SHP77 treated with DMSO at 0.1 percent for 48 hours (cell line): ENCODE measurements around the gene MKS1.

Source experiments
- DNase-seq: peaks from one replicate; lab custom pipeline; 2025; lab: John Stamatoyannopoulos, UW

MKS1 gene

DNA sequence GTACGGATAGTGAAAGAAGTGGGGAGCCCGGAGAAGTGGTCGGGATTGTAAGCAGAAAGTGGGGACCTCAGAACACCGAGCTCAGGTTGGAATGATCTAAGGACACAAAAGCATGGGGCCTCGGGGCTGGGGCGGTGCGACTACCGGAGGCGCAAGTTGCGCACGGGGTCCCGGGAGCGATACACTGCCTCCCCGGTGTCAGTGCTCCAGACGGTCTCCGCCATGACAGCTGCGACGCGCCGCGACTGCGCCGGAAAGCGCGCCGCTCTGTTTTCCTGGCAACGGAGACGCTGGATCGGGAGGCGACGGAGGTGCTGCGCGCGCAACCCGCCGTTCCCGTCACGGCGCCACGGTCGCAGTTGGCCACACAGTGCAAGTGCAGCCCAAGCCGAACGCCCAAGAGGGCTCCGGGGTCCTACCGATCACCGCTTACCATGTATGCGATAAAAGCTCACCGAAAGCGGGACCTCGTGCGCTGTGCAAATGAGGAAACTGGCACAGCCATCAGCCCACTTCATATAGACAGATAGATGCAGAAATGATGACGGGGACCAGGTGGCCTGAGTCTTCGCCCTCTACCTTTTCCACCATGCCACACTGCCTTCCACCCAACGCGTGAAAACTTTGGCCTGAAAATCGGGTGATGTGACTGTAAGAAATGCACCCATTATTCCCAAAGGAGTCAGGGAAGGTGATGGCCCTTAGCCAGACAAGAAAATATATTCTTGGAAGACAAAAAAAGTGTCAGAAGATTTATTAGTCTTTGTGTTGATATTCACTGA is at the start of gene MKS1:
TSS of gene MKS1 (minus strand) at position 249 of the 782 bp plus-strand sequence. CDS start at position 224, 25 bp downstream.
- peak; percentile 63 for DNase-seq

DNA sequence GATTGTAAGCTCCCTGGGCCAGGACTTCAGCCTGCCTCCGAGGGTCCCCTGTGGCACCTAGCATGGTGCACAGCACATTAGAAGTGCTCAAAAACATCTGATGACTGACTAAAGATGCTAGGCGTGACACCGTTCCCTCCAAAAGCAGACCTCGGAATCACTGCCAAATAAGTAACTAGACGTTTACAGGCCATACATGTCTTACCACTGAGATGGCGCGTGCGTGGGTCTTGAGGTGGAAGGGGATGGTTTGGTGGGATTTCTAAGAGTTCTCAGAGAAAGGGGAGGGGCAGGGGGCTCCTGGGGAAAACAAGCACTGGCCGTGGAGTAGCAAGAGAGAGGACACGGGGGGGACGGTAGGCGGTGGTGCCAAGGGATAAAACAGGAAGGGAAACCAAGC is 49.3 kb upstream of the MKS1 start:
- no peak for DNase-seq

DNA sequence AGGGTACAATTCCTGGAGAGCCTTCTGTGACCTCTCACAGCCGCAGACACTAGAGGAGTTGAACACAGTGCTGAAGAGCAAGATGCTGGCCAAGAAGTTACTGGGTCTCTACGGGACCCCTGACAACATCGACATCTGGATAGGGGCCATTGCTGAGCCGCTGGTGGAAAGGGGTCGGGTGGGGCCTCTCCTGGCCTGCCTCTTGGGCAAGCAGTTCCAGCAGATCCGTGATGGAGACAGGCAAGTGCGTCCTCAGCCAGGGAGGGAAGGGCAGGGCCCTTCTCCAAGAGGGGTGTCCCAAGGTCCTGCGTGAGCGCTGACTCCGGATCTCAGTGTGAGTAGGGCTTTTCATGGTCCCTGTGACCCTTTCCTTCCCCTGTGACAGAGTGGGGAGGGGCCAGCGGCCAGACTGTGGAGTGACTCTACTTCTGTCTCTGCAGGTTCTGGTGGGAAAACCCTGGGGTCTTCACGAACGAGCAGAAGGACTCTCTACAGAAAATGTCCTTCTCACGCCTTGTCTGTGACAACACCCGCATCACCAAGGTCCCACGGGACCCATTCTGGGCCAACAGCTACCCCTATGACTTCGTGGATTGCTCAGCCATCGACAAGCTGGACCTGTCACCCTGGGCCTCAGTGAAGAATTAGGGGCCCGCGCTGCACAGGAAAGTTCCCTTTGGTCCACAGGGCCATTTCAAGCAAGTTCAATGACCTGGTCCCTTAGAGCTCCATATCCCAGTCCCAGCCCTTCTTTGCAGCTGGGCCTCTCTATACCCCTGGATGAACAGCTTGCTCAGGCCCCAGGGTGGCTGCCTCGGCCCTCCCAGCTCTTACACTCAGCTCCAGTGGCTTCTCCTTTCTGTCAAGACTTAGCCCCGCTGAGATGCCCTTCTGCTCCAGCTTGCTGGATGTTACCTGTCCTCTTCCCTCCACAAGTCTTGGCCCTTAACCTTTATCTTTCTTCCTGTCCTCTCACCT is 48.6 kb upstream of the MKS1 start:
- DNase-seq = no peak

DNA sequence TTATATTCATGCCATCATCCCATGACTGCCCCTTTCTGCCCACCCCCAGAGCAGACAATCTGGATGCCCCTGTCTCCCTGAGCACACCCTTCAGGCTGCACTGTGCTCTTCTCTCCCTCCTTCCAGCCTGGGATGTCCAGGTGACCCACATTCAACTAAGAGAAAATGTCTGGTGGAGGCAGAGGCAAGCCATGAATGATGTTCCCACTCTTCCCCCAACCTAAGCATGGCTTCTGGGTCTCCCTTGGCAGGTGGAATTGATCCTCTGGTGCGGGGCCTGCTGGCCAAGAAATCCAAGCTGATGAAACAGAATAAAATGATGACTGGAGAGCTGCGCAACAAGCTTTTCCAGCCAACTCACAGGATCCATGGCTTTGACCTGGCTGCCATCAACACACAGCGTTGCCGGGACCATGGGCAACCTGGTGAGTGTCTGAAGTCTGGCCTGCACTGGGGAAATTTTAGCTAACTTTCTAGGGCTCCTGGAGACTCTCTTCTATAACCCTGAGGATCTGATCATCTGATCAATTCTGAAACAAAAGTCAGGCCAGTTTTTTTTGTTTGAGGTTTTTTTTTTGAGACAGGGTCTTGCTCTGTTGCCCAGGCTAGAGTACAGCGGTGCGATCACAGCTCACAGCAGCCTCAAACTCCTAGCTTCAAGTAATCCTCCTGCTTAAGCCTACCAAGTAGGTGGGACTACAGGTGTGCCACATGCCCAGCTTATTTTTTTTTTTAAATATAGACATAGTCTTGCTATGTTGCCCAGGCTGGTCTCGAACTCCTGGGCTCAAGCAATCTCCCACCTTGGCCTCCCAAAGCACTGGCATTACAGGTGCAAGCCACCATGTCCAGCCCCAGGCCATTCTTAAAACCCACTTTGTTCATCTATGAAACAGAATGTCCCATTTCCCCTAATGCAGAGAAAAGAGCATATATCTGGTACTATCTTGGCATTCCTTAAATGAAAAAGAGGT is 47.1 kb upstream of the MKS1 start:
- no peak for DNase-seq

DNA sequence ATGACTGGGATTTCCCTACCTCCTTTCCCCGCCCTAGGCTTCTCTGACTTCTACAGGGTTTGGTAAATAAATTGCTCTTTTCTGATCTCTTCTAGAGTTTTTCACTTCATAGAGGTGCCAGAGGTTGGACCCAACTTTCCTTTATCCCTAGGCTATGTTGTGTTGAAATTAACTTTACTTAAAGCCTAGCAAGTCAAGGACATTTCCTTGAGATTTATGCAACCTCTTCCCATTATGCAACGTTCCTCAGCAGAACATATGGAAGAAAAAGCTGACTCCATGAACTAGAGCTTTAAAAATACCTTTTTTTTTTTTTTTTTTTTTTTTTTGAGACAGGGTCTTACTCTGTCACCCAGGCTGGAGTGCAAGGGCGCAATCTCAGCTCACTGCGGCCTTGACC is 46.2 kb upstream of the MKS1 start:
- DNase-seq = no peak

DNA sequence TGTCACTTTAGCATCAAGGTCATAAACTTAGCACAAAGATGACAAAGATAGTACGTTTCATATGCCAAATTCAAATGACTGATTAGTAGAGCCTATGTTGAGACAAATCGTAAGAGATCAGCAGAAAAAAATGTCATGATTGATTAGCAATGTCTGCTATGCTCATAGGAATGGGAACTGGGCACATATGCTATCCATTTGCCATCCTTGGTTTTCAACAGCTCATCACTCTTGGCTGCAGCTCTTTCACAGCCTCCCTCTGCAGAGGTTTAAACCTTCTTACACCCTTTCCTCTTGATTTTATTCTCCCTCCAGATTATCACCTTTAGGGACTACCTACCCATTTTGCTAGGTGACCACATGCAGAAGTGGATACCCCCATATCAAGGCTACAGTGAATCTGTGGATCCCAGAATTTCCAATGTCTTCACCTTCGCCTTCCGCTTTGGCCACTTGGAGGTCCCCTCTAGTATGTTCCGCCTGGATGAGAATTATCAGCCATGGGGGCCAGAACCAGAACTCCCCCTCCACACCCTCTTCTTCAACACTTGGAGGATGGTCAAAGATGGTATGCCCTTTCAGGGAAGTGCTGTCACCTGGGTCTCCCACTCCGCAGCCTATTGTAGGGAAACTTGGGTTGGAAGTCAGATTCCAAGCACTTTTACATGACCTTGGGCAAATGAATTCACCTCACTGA is 45.5 kb upstream of the MKS1 start:
- no peak for DNase-seq

DNA sequence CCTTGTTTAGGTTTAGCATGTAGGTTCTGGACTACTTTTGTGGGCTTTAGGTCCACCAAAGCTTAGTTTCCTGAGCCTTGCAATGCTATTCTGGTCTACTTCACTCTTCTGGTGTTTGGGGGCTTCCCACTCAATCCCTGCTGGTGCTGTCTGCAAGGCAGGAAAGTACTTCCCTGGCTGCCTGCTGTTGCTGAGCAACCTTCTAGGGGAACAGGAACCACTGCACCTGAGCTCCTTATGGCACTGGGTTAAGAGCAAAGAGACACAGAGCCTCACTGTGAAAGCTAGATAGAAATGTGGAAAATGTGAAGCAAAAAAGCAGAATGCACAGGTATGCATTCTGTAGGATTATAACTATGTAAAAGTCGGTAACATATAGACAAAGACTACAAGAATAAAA is 44.7 kb upstream of the MKS1 start:
- DNase-seq = no peak

DNA sequence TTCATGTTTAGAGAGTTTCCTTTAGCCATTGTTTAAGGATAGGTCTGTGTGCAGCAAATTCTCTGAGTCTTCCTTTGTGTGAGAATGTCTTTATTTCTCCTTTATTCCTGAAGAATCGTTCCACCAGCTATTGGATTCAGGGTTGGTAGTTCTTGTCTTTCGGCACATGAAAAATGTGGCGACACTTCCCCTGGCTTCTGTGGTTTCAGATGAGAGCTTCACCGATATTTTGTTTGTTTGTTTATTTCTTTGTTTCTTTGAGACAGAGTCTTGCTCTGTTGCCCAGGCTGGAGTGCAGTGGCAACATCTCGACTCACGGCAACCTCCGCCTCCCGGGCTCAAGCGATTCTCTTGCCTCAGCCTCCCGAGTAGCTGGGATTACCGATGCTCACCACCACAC is 43.1 kb upstream of the MKS1 start:
- no peak for DNase-seq

DNA sequence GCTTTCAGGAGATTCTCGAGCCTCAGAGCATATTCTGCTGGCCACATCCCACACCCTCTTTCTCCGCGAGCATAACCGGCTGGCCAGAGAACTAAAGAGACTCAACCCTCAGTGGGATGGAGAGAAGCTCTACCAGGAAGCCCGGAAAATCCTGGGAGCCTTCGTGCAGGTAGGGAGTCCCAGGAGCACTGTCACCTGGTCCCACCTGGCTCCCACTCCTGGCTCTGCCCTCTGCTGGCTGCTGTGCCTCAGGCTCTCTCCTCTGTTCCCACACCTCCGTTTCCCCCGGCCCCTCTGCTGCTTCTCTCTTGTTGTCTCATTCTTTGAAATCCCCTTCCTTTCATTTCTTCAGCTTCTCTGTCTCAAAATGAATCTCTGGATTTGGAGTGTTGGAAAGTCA is 35.7 kb upstream of the MKS1 start:
- DNase-seq = no peak

DNA sequence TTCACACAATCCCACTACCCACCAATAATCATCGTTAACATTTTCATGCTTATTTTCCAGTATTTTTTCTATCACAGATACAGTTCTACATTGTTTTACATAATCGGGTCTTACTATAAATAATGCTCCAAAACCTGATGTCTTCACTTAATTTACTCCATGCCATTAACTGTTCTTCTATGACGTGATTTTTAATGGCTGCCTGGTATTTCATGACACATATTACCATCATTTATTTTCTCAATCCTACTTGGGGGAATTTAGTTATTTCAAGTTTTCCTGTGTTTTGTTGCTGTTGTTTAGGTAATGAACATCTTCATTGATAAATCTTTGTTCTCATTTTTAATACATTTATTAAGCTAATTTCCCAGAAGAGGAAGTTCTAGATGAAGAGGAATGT is 34.0 kb upstream of the MKS1 start:
- no peak for DNase-seq

DNA sequence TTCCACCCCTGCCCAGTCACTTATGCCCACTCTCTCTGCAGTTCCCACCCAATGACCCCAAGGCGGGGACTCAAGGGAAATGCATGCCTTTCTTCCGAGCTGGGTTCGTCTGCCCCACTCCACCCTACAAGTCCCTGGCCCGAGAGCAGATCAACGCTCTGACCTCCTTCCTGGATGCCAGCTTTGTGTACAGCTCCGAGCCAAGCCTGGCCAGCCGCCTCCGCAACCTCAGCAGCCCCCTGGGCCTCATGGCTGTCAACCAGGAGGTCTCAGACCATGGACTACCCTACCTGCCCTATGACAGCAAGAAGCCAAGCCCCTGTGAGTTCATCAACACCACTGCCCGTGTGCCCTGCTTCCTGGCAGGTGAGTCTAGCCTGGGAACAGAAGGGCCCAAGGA is 33.1 kb upstream of the MKS1 start:
- no peak for DNase-seq

DNA sequence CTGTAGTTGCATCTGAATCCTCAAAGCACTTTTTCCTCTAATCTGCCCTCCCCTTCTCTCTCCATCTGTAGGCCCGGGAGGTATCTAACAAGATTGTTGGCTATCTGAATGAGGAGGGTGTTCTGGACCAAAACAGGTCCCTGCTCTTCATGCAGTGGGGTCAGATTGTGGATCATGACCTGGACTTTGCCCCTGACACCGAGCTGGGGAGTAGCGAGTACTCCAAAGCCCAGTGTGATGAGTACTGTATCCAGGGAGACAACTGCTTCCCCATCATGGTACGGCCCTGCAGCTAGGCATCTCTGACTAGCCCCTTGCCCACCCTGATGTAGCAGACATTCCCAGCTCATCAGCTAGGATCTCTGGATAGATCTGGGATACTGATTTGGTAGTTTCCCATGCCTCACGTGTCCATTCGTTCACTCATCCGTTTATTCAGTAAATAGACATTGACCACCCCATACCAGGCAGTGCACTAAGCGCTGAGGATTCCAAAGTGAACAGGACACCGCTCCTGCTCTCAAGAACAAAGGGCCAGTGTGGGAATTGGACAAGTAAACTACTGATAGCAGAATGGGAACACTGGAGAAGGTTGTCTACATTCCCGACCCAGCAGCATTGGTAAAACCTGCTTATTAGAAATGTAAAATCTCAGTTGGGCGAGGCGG is 31.4 kb upstream of the MKS1 start:
- no peak for DNase-seq

DNA sequence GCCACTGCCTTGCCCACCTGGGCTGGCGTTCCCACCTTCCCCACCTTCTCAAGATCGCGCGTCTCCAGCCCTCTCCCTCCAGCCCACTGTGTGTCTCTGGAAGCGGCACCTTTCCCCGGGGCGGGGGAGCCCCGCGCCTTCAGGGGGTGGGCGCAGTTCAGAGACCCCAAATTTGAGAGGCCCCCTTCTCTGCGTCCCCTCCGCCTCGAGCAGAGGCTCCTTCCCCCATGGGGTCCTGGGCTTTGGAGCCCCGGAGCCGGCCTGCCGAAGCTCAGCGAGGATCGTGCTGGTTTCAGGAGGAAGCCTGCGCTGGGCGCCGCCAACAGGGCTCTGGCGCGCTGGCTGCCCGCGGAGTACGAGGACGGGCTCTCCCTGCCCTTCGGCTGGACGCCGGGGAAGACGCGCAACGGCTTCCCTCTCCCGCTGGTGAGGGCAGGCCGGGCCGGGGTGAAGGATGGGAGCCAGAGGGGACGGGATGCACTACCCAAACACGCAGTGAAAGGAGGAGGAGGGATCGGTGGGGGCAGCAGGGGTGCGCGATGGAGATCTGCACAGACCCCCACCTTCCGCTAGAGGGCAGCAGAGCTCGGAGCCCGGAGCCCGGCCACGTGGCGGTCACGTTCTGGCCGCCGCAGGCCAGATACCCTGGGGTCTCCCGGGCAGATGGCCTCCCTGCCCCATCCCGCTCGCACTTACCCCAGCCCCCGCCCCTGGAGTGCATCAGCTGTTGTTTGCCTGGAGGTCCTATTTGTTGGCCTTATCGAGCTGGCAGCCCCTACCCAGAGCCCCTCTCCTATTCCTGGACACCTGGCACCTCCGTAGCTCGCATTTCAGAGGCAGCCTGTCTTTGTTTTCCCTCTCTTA is 30.4 kb upstream of the MKS1 start:
- no peak for DNase-seq

DNA sequence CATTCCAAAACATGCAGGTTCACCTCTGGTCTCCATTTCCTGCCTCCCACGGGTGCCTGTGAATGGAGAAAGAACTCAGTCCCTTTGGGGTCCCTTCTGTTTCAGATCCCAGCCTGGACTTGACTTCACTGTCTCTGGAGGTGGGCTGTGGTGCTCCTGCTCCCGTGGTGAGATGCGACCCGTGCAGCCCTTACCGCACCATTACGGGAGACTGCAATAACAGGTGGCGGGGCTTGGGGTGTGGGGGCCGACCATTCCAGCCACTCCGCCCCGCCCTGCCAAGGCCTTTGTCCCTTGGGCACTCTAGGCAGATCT is 29.9 kb upstream of the MKS1 start:
- DNase-seq = no peak

DNA sequence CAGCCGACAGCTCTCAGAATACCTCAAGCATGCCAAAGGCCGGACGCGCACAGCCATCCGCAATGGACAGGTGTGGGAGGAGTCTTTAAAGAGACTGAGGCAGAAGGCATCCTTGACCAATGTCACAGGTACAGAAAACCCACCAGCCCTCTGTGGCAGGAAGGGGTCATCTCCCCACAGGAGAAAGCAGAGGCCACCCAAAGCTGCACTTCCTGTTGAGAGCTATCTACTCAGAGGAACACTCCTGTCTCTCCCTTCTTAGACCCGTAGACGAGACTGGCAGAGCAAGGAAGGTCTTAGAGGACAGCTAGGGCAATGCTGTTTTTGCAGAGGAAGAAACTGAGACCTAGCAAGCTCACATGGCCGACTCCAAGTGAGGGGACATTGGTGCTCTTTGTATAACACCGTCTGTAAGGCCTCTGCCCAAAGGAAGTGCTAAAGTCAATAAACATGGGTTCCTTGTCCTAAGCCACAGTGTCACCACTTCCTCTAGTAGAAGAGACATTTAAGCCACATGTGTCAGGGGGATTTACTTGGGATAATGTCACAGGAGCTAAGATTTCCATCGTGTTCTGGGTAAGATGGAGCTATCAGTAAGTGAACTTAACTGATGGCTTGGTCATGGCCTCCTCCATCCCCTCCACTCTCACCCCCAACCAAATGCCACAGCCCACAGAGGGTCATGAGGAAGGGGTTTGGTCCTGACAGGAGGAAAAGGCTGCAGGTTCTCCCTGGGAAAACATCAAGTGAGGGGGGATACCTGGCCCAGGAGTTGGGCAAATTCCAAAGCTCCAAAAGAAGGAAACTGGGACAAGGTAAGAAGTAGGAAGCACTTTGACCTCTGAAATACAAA is 28.7 kb upstream of the MKS1 start:
- no peak for DNase-seq

DNA sequence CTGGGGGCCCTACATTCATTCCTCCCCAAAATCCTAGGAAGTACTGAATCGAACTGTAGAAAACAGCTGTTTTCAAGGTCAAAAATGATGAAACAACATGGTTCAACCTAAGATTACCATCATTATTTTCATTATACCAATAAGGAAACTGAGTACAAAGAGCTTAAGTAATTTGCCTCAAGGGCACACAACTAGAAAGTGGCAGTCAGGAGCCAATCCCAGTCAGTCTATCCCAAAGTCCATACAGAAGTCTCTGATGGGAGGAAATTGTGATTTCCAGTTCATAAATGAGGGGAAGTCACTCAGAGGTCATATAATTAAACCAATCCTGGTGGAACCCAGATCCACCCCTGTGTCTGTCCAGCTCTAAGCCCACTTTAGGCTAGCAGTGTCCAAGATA is 27.7 kb upstream of the MKS1 start:
- DNase-seq = no peak

DNA sequence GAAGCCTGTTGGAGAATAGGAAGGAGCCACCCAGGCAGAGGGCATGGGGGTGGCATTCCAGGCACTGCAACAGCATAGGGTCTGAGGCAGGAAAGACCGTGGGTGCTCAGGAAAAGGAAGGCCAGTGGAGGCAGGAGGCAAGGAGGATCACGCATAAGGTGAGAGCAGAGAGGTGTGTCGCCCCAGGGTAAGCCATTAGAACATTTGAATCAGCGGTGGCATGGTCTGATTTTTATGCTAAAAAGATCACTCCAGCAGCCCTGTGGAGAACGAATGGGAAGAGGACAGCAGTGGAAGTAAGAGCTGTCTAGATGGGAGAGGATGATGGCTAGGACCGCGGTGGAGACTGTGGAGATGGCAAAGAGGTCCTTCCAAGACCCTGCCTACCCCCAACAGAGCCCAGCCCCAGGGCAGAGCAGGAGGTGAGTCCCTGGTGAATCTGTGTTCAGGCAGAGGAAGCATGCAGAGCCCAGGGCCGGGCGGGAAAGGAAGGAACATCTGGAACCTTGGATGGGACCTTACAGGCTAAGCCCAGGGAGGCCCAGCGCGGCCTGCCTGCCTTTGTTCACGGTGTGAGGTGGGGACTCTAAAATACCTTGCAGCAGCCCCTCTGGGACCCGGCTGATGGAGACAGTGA is 27.2 kb upstream of the MKS1 start:
- DNase-seq = no peak

DNA sequence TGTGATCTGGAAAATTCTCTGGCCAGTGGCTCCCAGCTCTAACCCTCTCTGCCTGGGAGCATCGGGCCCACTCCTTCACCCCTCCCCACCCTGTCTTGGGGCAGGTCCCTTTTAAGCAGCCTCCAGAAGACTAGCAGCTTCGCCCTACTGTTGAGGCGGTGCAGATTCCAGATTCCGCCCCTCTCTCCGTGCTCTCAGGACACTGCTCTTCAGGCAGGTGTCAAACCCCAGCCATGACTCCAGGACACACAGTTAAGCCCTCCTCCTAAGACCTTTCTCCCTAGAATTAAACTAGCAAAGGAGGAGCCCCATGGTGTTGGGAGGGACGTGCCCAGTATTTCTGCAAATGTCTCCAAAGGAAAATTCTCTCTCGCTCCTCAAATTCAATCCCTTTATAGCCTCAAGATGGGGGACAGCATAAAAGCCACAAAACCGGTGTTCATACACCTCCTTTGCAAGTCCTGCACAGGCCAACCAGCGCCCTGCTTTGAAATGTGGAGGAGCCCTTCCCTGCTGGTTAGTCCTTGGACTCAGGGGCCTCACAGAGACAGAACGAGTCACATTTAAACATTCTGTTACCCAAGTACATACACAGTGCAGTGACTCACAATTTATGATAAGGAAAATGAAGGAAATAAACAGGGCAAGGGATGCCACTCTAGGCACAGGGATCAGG is 26.5 kb upstream of the MKS1 start:
- DNase-seq = no peak
